HEK293T (cell line): Measurements from ENCODE around the gene GIMAP5.
"Not testable (repeated sequence)": the region's sequence is repeated elsewhere in the genome, so short reads cannot be mapped to it uniquely, and the experiment has no call there.

ENCODE experiments used
- CTCF ChIA-PET: fragments of 350-600 bp; formaldehyde crosslinking; extraction: SDS; loops from one replicate; lab custom pipeline; 2021; ENCODE audit warnings: antibody characterized with exemption, inconsistent platforms; lab: Yijun Ruan, JAX
- POLR2A ChIA-PET: fragments of 350-600 bp; formaldehyde crosslinking; extraction: SDS; loops from one replicate; lab custom pipeline; 2020; ENCODE audit warnings: antibody characterized with exemption, inconsistent platforms; lab: Yijun Ruan, JAX
- DNase-seq: peaks from one replicate; pipeline ENCODE4 v3.0.0; 2012; ENCODE audit warnings: mixed read lengths; ENCODE audit errors: extremely low spot score
- ARNT ChIP-seq: fragments of 450-650 bp; IDR thresholded peaks from 2 replicates; pipeline ENCODE4 v1.6.1; 2017; ENCODE audit warnings: mild to moderate bottlenecking
- BHLHE40 ChIP-seq: fragments of 450-650 bp; IDR thresholded peaks from 2 replicates; pipeline ENCODE4 v1.6.1; 2016; ENCODE audit warnings: mild to moderate bottlenecking, moderate library complexity, borderline replicate concordance
- CTBP1 ChIP-seq: fragments of 450-650 bp; IDR thresholded peaks from 2 replicates; pipeline ENCODE4 v1.6.1; 2016; ENCODE audit warnings: borderline replicate concordance
- ELF4 ChIP-seq: fragments of 450-650 bp; IDR thresholded peaks from 2 replicates; pipeline ENCODE4 v1.6.1; 2017; ENCODE audit warnings: antibody characterized with exemption
- FOXA1 ChIP-seq: fragments of 450-650 bp; IDR thresholded peaks from 2 replicates; pipeline ENCODE4 v1.6.1; 2016; ENCODE audit warnings: mild to moderate bottlenecking
- FOXK2 ChIP-seq: fragments of 450-650 bp; IDR thresholded peaks from 2 replicates; pipeline ENCODE4 v1.6.1; 2016; ENCODE audit warnings: mild to moderate bottlenecking
- FOXM1 ChIP-seq: fragments of 450-650 bp; IDR thresholded peaks from 2 replicates; pipeline ENCODE4 v1.6.1; 2017; ENCODE audit warnings: mild to moderate bottlenecking, borderline replicate concordance
- HDGF ChIP-seq: fragments of 450-650 bp; IDR thresholded peaks from 2 replicates; pipeline ENCODE4 v1.6.1; 2017; ENCODE audit warnings: antibody characterized with exemption, borderline replicate concordance
- L3MBTL2 ChIP-seq: fragments of 450-650 bp; conservative IDR thresholded peaks from 2 replicates; pipeline ENCODE4 v1.6.1; 2016; ENCODE audit warnings: mild to moderate bottlenecking
- LEF1 ChIP-seq: fragments of 450-650 bp; IDR thresholded peaks from 2 replicates; pipeline ENCODE4 v1.6.1; 2017; ENCODE audit warnings: mild to moderate bottlenecking, borderline replicate concordance
- NFRKB ChIP-seq: fragments of 450-650 bp; IDR thresholded peaks from 2 replicates; pipeline ENCODE4 v1.6.1; 2016; ENCODE audit warnings: mild to moderate bottlenecking, moderate library complexity
- PKNOX1 ChIP-seq: fragments of 450-650 bp; IDR thresholded peaks from 2 replicates; pipeline ENCODE4 v1.6.1; 2016
- SP1 ChIP-seq: fragments of 450-650 bp; IDR thresholded peaks from 2 replicates; pipeline ENCODE4 v1.6.1; 2017
- SUZ12 ChIP-seq: fragments of 450-650 bp; IDR thresholded peaks from 2 replicates; pipeline ENCODE4 v1.6.1; 2016; ENCODE audit warnings: mild to moderate bottlenecking
- TARDBP ChIP-seq: fragments of 450-650 bp; IDR thresholded peaks from 2 replicates; pipeline ENCODE4 v1.6.1; 2016
- ZNF384 ChIP-seq: fragments of 450-650 bp; IDR thresholded peaks from 2 replicates; pipeline ENCODE4 v1.6.1; 2016

The GIMAP5 gene

GRCh38 chr7:150755473-150756099 lies 18.4 kb downstream of the GIMAP5 start:
- TF ChIP-seq NFRKB (no peak), BHLHE40 (no peak), FOXM1 (no peak), ARNT (no peak), FOXK2 (no peak), PKNOX1 (no peak), TARDBP (no peak), ELF4 (no peak), ZNF384 (no peak), SUZ12 (no peak), L3MBTL2 (no peak), FOXA1 (no peak), HDGF (no peak), CTBP1 (no peak), SP1 (no peak), LEF1 (no peak)
- CTCF ChIA-PET: interaction anchor here (0.7 kb wide), 1 partner anchor 10 kb away, joined by 3 read pairs; no protein-coding TSS in a partner anchor
- POLR2A ChIA-PET: no interaction called here
- no peak for DNase-seq

GRCh38 chr7:150756166-150756565 lies 18.9 kb downstream of the GIMAP5 start:
- no peak for TF ChIP-seq FOXK2
- TF ChIP-seq FOXA1: no peak
- no peak for TF ChIP-seq ZNF384
- no peak for TF ChIP-seq HDGF
- no peak for TF ChIP-seq NFRKB
- ChIA-PET CTCF (interaction anchor here (0.7 kb wide), 1 partner anchor 11 kb away, joined by 3 read pairs; no protein-coding TSS in a partner anchor), POLR2A (no interaction called here)
- no peak for DNase-seq

- CTCF ChIA-PET: interaction anchor here (0.6 kb wide), 1 partner anchor 26 kb away, joined by 3 read pairs; no protein-coding TSS in a partner anchor
- POLR2A ChIA-PET: no interaction called here
- no peak for DNase-seq
- TF ChIP-seq LEF1 (no peak), TARDBP (no peak)
Measured at GRCh38 chr7:150756858-150757257, 19.6 kb downstream of the GIMAP5 start.

GRCh38 chr7:150759479-150759878 lies 22.3 kb downstream of the GIMAP5 start:
- no peak for DNase-seq
- ChIA-PET CTCF (interaction anchor here (0.6 to 1.4 kb wide), 2 partner anchors 27 to 310 kb away, joined by 3 to 4 read pairs; no protein-coding TSS in a partner anchor), POLR2A (no interaction called here)
- TF ChIP-seq FOXM1: no peak
- TF ChIP-seq ZNF384: no peak
- TF ChIP-seq ELF4: no peak
- TF ChIP-seq SP1: no peak
- TF ChIP-seq CTBP1: no peak
- no peak for TF ChIP-seq ARNT
- TF ChIP-seq NFRKB: no peak
- no peak for TF ChIP-seq FOXK2
- TF ChIP-seq SUZ12: no peak
- no peak for TF ChIP-seq FOXA1
- no peak for TF ChIP-seq HDGF
- TF ChIP-seq L3MBTL2: no peak
- no peak for TF ChIP-seq BHLHE40

- ChIA-PET CTCF (no interaction called here), POLR2A (no interaction called here)
- TF ChIP-seq CTBP1 (no peak), ARNT (no peak), L3MBTL2 (no peak), FOXM1 (no peak), SUZ12 (no peak), BHLHE40 (no peak), ZNF384 (no peak), TARDBP (no peak), ELF4 (no peak), SP1 (no peak), NFRKB (no peak), HDGF (no peak), FOXK2 (no peak), LEF1 (no peak)
- DNase-seq: no peak
Measured at GRCh38 chr7:150766334-150766709, 29.1 kb downstream of the GIMAP5 start.

- no peak for TF ChIP-seq L3MBTL2
- TF ChIP-seq HDGF: no peak
- no peak for TF ChIP-seq SP1
- TF ChIP-seq BHLHE40: no peak
- ChIA-PET POLR2A (no interaction called here), CTCF (interaction anchor here (0.7 kb wide), 2 partner anchors 109 to 219 kb away, joined by 3 read pairs; no protein-coding TSS in a partner anchor)
Measured at GRCh38 chr7:150769768-150770167, 32.5 kb downstream of the GIMAP5 start.

GRCh38 chr7:150774131-150774530 lies 36.9 kb downstream of the GIMAP5 start:
- POLR2A ChIA-PET, DNase-seq, CTCF ChIA-PET: not testable (repeated sequence)

More at GRCh38 chr7:150769768-150770167, 32.5 kb downstream of the GIMAP5 start:
- no peak for DNase-seq

GRCh38 chr7:150778014-150778737 lies 41.0 kb downstream of the GIMAP5 start:
- no peak for DNase-seq

More at GRCh38 chr7:150778014-150778737, 41.0 kb downstream of the GIMAP5 start:
- CTCF ChIA-PET: interaction anchor here (1.0 to 2.4 kb wide), 5 partner anchors 10 to 98 kb away, joined by 3 to 10 read pairs (median 4); no protein-coding TSS in a partner anchor
- POLR2A ChIA-PET: no interaction called here
- no peak for TF ChIP-seq L3MBTL2
- no peak for TF ChIP-seq ARNT
- no peak for TF ChIP-seq FOXK2
- TF ChIP-seq NFRKB: no peak
- no peak for TF ChIP-seq SUZ12
- no peak for TF ChIP-seq PKNOX1
- no peak for TF ChIP-seq TARDBP
- TF ChIP-seq HDGF: no peak
- TF ChIP-seq FOXA1: no peak
- TF ChIP-seq BHLHE40: no peak
- TF ChIP-seq LEF1: no peak
- TF ChIP-seq ZNF384: no peak
- TF ChIP-seq CTBP1: no peak
- TF ChIP-seq ELF4: no peak
- TF ChIP-seq FOXM1: no peak
- TF ChIP-seq SP1: no peak
